Activated T-helper 1 cell treated with anti-CD3 and anti-CD28 coated beads, Interleukin-12 subunit alpha, Interleukin-12 subunit beta, Interleukin-2, Interleukin-4 antibody, amounts not matched to agents 30 ng/mL and 10 ng/mL and 1 ng/mL, durations not matched to agents 14 hours and 24 hours and 36 hours (primary cell): ENCODE measurements around the gene DNAJC2. TPM values are rescaled to one million over a fixed set of nuclear protein-coding genes. Genes with fewer than 3 reads are reported as not detected.
"Not testable (repeated sequence)": the region's sequence is repeated elsewhere in the genome, so short reads cannot be mapped to it uniquely, and the experiment has no call there.

ENCODE experiments used
- DNase-seq: peaks from one replicate; pipeline ENCODE4 v3.0.0; 2021; ENCODE audit warnings: low spot score
- H3K27ac Mint-ChIP-seq: one replicate; pipeline ENCODE4 v1.8.0; 2021; ENCODE audit warnings: mild to moderate bottlenecking, mixed read lengths
- H3K27me3 Mint-ChIP-seq: one replicate; pipeline ENCODE4 v1.8.0; 2022; ENCODE audit warnings: mild to moderate bottlenecking, moderate library complexity, mixed read lengths; ENCODE audit not compliant: insufficient read depth
- H3K36me3 Mint-ChIP-seq: one replicate; pipeline ENCODE4 v1.8.0; 2021; ENCODE audit warnings: low read depth, mixed read lengths
- H3K4me1 Mint-ChIP-seq: one replicate; pipeline ENCODE4 v1.8.0; 2021; ENCODE audit warnings: low read depth, mixed read lengths
- H3K4me3 Mint-ChIP-seq: one replicate; pipeline ENCODE4 v1.8.0; 2021; ENCODE audit warnings: mild to moderate bottlenecking, moderate library complexity, mixed read lengths
- H3K9me3 Mint-ChIP-seq: one replicate; pipeline ENCODE4 v1.8.0; 2021; ENCODE audit warnings: mixed read lengths
- intact Hi-C: fragments of 100-400 bp; cut with micrococcal nuclease; formaldehyde crosslinking; loops from one replicate; pipeline ENCODE4 v1.15.1; 2024
- total RNA-seq: library from RNA; stranded (reverse); gene quantifications from 2 replicates; pipeline ENCODE4 v1.2.3, GENCODE V29; 2022

DNAJC2 gene
- total RNA-seq, 1 donor from 2014 or later = 63.8 TPM

GRCh38 chr7:103317009-103317408, 27.6 kb downstream of the DNAJC2 start:
- Mint-ChIP-seq H3K27me3 (no peaks in the 10 kb centered on the region), H3K36me3 (peaks cover 59% of the 10 kb centered on the region), H3K4me1 (no peaks in the 10 kb centered on the region), H3K9me3 (no peaks in the 10 kb centered on the region), H3K27ac (peak overlapping the region; percentile 44), H3K4me3 (no peak overlapping the region)
- no peak for DNase-seq
- intact Hi-C loops = no loop called here

GRCh38 chr7:103316380-103316941, 28.1 kb downstream of the DNAJC2 start:
- no peaks in the 10 kb centered on the region for H3K4me1 Mint-ChIP-seq
- intact Hi-C loops = no loop called here
- no peak overlapping the region for H3K4me3 Mint-ChIP-seq
- H3K9me3 Mint-ChIP-seq = no peaks in the 10 kb centered on the region
- peaks cover 63% of the 10 kb centered on the region for H3K36me3 Mint-ChIP-seq
- H3K27ac Mint-ChIP-seq = peak overlapping the region; percentile 44
- no peaks in the 10 kb centered on the region for H3K27me3 Mint-ChIP-seq
- no peak for DNase-seq

- intact Hi-C loops = no loop called here
- Mint-ChIP-seq H3K27me3 (no peaks in the 10 kb centered on the region), H3K4me3 (no peak overlapping the region), H3K9me3 (no peaks in the 10 kb centered on the region), H3K4me1 (no peaks in the 10 kb centered on the region), H3K36me3 (peaks cover 66% of the 10 kb centered on the region), H3K27ac (no peak overlapping the region)
- no peak for DNase-seq
Observed at GRCh38 chr7:103314852-103315251, 29.7 kb downstream of the DNAJC2 start.

GRCh38 chr7:103307503-103308231, 36.9 kb downstream of the DNAJC2 start:
- no peak for DNase-seq
- Mint-ChIP-seq H3K27ac (peak overlapping the region; percentile 12), H3K27me3 (no peaks in the 10 kb centered on the region), H3K4me3 (no peak overlapping the region), H3K36me3 (peaks cover 58% of the 10 kb centered on the region), H3K4me1 (peaks cover 10% of the 10 kb centered on the region), H3K9me3 (no peaks in the 10 kb centered on the region)
- intact Hi-C loops = loop anchor here (2.0 kb wide), 1 partner anchor 17 kb away; no protein-coding TSS in a partner anchor

- Mint-ChIP-seq H3K9me3 (no peaks in the 10 kb centered on the region), H3K27me3 (no peaks in the 10 kb centered on the region), H3K36me3 (peaks cover 59% of the 10 kb centered on the region), H3K4me1 (peaks cover 38% of the 10 kb centered on the region), H3K27ac (no peak overlapping the region), H3K4me3 (no peak overlapping the region)
- intact Hi-C loops = no loop called here
- no peak for DNase-seq
Observed at GRCh38 chr7:103301441-103301840, 43.1 kb downstream of the DNAJC2 start.

GRCh38 chr7:103299660-103300059, 44.9 kb downstream of the DNAJC2 start:
- no peak overlapping the region for H3K27ac Mint-ChIP-seq

GRCh38 chr7:103297837-103298179, 46.8 kb downstream of the DNAJC2 start:
- intact Hi-C loops = loop anchor here (1.0 to 10.0 kb wide), 11 partner anchors 18 to 1619 kb away; partner anchors contain the start of genes ARMC10, DNAJC2, FAM185A and NAPEPLD
- no peaks in the 10 kb centered on the region for H3K9me3 Mint-ChIP-seq
- H3K27ac Mint-ChIP-seq = peak overlapping the region; percentile 90
- peak overlapping the region; percentile 92 for H3K4me3 Mint-ChIP-seq
- peaks cover 28% of the 10 kb centered on the region for H3K4me1 Mint-ChIP-seq
- peaks cover 36% of the 10 kb centered on the region for H3K36me3 Mint-ChIP-seq
- DNase-seq = no peak
- H3K27me3 Mint-ChIP-seq = peaks cover 10% of the 10 kb centered on the region

More at GRCh38 chr7:103299660-103300059, 44.9 kb downstream of the DNAJC2 start:
- H3K36me3 Mint-ChIP-seq = peaks cover 49% of the 10 kb centered on the region
- DNase-seq = no peak
- H3K9me3 Mint-ChIP-seq = no peaks in the 10 kb centered on the region
- intact Hi-C loops = loop anchor here (5.0 to 10.0 kb wide), 6 partner anchors 222 to 1618 kb away; partner anchors contain the start of genes ARMC10, FAM185A and ORC5
- H3K4me1 Mint-ChIP-seq = peaks cover 35% of the 10 kb centered on the region
- no peaks in the 10 kb centered on the region for H3K27me3 Mint-ChIP-seq
- H3K4me3 Mint-ChIP-seq = no peak overlapping the region

- H3K27me3 Mint-ChIP-seq = peaks cover 10% of the 10 kb centered on the region
- H3K27ac Mint-ChIP-seq = peak within 1 kb of the TSS; percentile 90
- intact Hi-C loops = loop anchor here (1.0 to 10.0 kb wide), 11 partner anchors 17 to 1620 kb away; partner anchors contain the start of genes ARMC10, DNAJC2, FAM185A and NAPEPLD
- H3K9me3 Mint-ChIP-seq = no peaks in the 10 kb centered on the region
- H3K4me1 Mint-ChIP-seq = peaks cover 28% of the 10 kb centered on the region
- H3K4me3 Mint-ChIP-seq = peak within 1 kb of the TSS; percentile 92
- DNase-seq = peak; percentile 92
- peaks cover 32% of the 10 kb centered on the region for H3K36me3 Mint-ChIP-seq
Observed at GRCh38 chr7:103296901-103297836, 47.4 kb downstream of the DNAJC2 start, which contains the start of gene PMPCB. PMPCB (plus strand) TSS chr7:103297435; CDS start chr7:103297460, 25 bp downstream.

- Mint-ChIP-seq H3K9me3 (no peaks in the 10 kb centered on the region), H3K4me3 (no peak overlapping the region), H3K36me3 (peaks cover 6% of the 10 kb centered on the region), H3K27me3 (peaks cover 22% of the 10 kb centered on the region), H3K27ac (no peak overlapping the region), H3K4me1 (peaks cover 16% of the 10 kb centered on the region)
- DNase-seq = no peak
- intact Hi-C loops = loop anchor here (10.0 kb wide), 2 partner anchors 281 to 911 kb away; partner anchors contain the start of gene ORC5
Observed at GRCh38 chr7:103293526-103293925, 51.0 kb downstream of the DNAJC2 start.

GRCh38 chr7:103292122-103292521, 52.4 kb downstream of the DNAJC2 start:
- Mint-ChIP-seq H3K27ac (no peak overlapping the region), H3K27me3 (peaks cover 22% of the 10 kb centered on the region), H3K4me1 (peaks cover 7% of the 10 kb centered on the region), H3K9me3 (no peaks in the 10 kb centered on the region), H3K36me3 (no peaks in the 10 kb centered on the region), H3K4me3 (no peak overlapping the region)
- intact Hi-C loops = loop anchor here (10.0 kb wide), 2 partner anchors 283 to 913 kb away; partner anchors contain the start of gene ORC5
- DNase-seq = no peak

GRCh38 chr7:103282802-103283427, 61.7 kb downstream of the DNAJC2 start:
- peaks cover 27% of the 10 kb centered on the region for H3K4me1 Mint-ChIP-seq
- H3K27ac Mint-ChIP-seq, H3K36me3 Mint-ChIP-seq, DNase-seq, H3K4me3 Mint-ChIP-seq, H3K9me3 Mint-ChIP-seq, intact Hi-C loops, H3K27me3 Mint-ChIP-seq: not testable (repeated sequence)

- peak overlapping the region; percentile 97 for H3K4me3 Mint-ChIP-seq
- not testable (repeated sequence) for H3K9me3 Mint-ChIP-seq, H3K36me3 Mint-ChIP-seq, H3K27me3 Mint-ChIP-seq, DNase-seq
- peak overlapping the region; percentile 97 for H3K27ac Mint-ChIP-seq
- intact Hi-C loops = loop anchor here (1.0 to 2.0 kb wide), 4 partner anchors 17 to 206 kb away; partner anchors contain the start of genes ARMC10, DNAJC2, FBXL13 and NAPEPLD
- peaks cover 27% of the 10 kb centered on the region for H3K4me1 Mint-ChIP-seq
Observed at GRCh38 chr7:103280803-103281155, 63.8 kb downstream of the DNAJC2 start.
